Kasumi-1 (cell line): ENCODE measurements around the gene ZNF76.

ENCODE experiments used
- DNase-seq, 2 experiments: peaks; one replicate each; lab custom pipeline; 2025; lab: John Stamatoyannopoulos, UW

The ZNF76 gene

DNA sequence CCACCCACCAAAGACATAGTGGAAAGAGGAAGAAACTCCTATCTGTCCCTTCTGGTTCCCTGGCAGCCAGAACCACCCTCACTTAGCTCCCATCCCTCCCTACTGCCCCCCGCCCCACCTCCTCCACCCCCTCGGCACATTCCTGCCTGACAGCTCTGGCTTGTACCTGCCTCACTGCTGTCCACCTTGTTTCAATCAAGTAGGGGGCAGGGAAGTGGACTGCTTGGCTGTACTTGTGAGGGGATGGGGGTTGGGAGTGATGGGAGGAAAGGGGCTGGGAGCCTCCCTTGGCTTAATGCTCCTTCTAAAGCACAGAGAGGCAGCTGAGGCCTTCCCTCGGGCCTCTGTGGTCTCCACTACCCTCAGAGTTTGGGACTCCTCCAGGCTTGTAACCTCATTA, 22.1 kb upstream of the ZNF76 start:
- DNase-seq: no peak

DNA sequence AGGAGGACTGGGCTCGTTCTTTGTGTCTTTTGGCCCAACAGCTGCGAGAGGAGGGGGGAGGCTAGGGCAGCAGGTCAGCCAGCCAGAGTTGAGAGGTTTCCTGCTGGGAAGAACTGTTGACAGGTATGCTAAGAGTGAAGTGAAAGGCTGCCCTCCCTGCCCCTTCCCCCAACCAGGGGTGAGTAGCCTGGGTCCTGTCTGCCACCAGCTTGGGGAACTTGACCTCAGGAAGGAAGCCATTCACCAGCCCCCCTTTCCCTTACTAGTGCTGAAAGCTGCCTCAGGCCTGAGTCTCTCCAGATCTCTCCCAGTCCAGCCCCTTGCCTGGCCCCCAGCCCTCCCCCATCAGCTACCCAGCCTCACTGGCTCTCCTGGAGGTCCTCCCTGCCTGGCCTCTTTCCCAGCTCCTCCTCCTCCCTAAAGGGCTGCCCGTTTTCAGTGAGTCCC, 20.7 kb upstream of the ZNF76 start:
- peak; percentile 19 to 31 for DNase-seq

GRCh38 chr6:35239581-35239980, 20.0 kb upstream of the ZNF76 start:
- DNase-seq: no peak

GRCh38 chr6:35240838-35241801, 18.4 kb upstream of the ZNF76 start:
- DNase-seq: peak; percentile 55 to 57

GRCh38 chr6:35242486-35242885, 17.0 kb upstream of the ZNF76 start:
- no peak for DNase-seq

GRCh38 chr6:35242906-35243305, 16.6 kb upstream of the ZNF76 start:
- no peak for DNase-seq

DNA sequence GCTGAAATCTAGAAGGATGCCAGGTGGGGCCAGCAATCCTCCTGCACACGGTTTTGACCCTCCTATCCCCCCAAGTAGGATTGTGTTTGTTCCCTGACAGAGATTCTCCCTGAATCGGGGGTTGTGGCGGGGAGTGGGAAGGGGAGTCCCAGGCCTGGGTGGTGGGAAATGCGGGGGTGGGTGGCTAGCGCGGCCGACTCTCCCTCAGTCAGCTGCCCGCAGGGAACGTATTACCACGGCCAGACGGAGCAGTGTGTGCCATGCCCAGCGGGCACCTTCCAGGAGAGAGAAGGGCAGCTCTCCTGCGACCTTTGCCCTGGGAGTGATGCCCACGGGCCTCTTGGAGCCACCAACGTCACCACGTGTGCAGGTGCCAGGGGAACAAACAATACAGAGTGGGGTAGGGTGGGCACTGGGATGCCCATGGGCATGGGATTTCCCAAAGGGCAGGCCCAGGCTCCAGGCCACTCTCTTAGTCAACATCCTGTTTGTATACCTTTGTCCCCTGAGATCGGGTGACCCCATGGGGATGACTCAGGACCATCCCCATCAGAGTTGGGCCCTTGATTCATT, 16.1 kb upstream of the ZNF76 start:
- DNase-seq: no peak

DNA sequence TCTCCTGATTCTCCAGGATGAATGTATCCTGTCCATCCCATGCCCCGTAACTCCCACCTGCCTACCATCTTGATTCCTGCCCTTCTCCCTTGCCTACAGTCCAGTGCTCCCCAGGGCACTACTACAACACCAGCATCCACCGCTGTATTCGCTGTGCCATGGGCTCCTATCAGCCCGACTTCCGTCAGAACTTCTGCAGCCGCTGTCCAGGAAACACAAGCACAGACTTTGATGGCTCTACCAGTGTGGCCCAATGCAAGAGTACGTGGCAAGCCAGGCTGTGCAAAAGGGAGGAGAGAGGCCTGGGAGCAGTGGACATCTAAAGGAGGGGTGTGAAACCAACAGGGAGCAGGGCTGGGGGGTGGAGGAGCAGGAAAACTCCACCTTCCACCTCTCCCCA, 15.0 kb upstream of the ZNF76 start:
- no peak for DNase-seq

GRCh38 chr6:35247642-35248231, 11.8 kb upstream of the ZNF76 start:
- DNase-seq: no peak

GRCh38 chr6:35248300-35248699, 11.2 kb upstream of the ZNF76 start:
- no peak for DNase-seq

DNA sequence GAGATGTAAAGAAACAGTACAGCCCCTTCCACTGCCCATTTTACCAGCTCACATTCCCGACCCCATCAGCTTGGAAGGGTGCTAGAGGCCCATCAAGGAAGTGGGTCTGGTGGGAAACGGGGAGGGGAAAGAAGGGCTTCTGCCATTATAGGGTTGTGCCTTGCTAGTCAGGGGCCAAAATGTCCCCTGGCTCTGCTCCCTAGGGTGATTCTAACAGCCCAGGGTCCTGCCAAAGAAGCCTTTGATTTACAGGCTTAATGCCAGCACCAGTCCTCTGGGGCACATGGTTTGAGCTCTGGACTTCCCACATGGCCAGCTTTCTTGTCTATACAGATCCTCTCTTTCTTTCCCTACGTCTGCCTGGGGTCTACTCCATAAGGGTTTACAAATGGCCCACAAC, 10.6 kb upstream of the ZNF76 start:
- no peak for DNase-seq

GRCh38 chr6:35251949-35252348, 7.6 kb upstream of the ZNF76 start:
- no peak for DNase-seq

DNA sequence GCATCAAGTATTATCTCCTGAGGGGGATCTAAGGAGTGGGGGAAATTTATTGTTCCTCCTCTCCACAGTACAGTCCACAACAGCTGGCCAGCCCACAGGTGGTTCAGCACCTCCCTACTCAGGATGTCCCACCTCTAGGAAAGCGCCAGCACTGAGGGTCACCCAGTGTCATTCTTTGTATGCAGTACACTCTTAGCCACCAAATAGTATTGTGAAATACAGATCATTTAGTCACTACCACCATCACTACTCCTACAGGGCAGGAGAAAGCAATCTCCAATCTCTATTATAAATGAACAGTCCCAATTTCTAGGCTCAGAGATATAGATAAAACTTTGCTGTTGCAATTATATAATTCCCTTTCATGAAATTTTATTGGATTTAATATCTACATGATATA, 6.3 kb upstream of the ZNF76 start:
- DNase-seq: no peak

DNA sequence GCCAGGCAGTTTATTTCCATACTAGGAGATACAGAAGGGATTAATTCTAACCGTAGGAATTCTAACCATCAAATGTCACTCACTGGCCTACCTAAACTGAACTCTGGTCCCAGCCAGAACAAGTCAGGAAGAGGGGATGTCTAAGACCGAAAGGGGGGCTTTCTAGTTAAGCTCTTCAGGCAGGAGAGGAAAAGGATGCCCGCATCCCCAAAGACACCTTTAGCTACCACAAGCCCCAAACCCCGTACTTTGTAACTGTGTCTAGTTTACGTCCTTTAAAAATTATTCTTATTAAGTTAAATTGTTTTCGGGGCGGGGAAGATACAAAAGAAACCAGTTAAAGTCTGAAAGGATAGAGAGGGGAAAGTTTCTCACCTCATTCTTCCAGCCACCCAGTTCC, 1.2 kb upstream of the ZNF76 start:
- DNase-seq: no peak

DNA sequence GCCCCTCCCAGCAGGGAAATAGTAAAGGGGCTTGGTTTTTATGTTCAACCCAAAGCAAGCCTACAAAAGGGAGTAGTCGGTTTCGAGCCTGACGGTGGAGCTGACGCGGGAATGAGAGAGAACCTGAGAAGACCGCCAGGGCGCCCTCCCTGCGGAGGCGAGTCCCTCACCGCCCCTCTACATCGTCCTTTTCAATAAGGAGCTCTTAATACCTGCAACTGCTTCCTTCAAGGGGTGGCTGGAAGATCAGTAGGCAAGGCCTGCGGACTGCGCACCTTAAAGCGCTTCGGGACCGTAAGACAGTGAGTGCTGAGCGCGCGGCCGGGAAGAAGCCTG, 709 bp upstream of the ZNF76 start:
- DNase-seq: peak; percentile 74 to 78

- DNase-seq: peak; percentile 5 to 31
Measured at GRCh38 chr6:35259948-35260590, 534 bp downstream of the ZNF76 start.

GRCh38 chr6:35260591-35261570, 1.3 kb downstream of the ZNF76 start:
- no peak for DNase-seq

DNA sequence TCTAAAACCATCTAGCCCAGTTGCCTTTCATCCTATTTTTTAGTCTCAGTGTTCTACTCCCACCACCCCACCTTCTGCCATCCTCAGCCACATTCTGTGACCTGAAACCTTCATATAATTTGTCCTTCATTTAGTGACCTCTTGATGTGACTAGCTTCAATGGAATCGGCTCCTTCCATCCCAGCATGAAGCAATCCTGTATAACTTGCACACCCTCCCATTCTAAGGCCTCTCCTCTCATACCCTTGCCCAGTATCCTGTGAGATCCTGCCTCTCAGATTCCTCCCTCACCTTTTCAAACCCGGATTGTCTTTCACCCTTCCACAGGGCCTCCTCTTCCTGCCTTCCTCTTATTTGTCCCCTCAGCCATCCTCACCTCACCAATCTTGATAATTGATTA, 3.1 kb downstream of the ZNF76 start:
- no peak for DNase-seq

DNA sequence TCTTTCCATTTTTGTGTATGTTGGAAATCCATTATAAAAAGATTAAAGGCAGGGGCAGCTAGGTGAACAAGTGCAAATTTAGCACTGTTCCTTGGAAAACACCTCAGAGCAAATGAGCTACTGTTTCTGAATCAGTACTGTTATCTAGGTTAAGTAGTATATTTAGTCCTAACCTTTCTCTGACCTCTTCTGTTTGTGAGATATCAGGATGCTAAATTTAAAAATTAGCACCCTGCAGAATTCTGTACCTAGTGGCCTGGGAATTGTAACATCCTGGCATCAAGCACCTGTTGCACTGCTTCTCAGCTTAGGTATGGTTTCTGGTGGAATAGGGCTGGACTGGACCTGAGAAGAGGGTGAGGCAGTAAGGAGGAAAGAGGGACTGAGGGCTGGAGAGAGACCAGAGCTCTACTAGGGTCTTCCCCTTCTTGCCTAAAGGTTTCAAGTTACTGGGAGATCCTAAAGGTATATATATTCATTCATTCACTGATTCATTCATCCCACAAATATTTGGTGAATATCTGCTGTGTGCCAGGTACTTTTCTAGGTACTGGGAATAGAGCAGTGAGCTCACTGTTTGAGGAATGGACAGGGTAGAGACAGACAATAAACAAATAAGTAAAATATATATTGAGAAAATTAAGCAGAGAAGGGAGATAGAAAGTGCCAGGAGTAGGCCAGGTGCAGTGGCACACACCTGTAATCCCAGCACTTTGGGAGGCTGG, 5.2 kb downstream of the ZNF76 start:
- DNase-seq: no peak

- DNase-seq: no peak
Measured at GRCh38 chr6:35265523-35265922, 6.0 kb downstream of the ZNF76 start.

DNA sequence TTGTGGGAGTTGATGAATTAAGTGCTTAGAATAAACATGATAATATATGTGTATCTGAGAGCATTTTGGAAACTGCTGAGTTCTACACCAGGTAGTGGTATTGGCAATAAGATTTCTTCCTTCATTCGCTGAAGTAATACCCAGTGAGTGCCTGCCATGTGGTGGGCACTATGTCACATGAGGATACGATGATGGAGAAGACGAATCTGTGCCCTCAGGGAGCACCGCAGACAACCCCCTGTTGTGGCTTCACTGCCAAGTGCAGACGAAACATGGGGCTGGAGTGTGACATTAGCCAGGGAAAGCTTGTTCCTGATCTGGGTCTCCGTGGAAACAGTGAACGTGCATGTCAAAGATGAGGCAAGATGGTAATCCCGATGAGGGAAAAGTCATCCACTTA, 7.9 kb downstream of the ZNF76 start:
- DNase-seq: no peak
